ENCODE results near the gene C6orf132. TPM values are rescaled to one million over a fixed set of nuclear protein-coding genes. Genes with fewer than 3 reads are reported as not detected.

The C6orf132 gene
- total and polyA plus RNA-seq, 2 of the 8 experiments (the other 6 are each of a cell fraction or from before 2014, with no cell fraction given) = 31.5 to 64.0 TPM

DNA sequence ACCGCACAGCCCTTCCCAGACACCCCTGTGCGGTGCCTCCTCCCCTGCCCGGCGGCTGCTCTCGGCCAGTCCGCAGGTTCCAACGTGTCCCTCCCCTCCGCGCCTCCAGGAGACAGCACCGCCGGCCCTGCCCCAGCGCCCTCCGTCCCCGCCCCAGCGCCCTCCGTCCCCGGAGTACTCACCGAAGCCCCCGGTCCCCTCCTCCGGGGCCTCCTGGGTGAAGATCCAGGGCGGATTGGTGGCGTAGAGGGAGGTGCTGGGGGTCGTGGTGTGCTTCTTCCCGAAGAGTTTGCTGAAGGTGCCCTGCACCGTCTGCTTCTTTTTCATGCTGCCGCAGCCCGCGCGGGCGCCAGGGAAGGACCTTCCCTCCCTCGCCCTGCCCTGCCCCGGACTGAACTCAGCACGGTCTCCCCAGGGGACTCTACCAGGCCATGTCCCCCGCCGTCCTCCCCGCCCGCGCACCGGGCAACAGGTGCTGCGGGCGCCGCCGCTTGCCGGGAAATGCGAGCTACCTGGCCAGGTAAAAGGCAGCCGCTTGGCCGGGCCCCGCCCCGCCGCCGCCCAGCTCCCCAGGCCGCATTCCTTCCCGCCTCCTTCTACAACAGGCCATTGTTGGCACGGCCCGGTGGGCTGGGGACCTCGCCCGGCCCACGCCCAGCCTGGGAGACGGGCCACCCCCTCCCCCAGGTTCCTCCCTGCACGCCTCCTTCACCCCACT lies at the start of gene C6orf132 (continued):
- TF ChIP-seq CTBP2 (IDR thresholded peaks at IDR 0.05; ENCODE audit: borderline replicate concordance, insufficient read depth, insufficient read length, low read length) = no peak
- no peak for TF ChIP-seq ZNF274 (IDR thresholded peaks at IDR 0.05; ENCODE audit: borderline replicate concordance, extremely low read depth, low read length)
- TF ChIP-seq SIX5 (IDR thresholded peaks at IDR 0.05; ENCODE audit: low read depth, low read length) = no peak
- TF ChIP-seq, protein P1, sequence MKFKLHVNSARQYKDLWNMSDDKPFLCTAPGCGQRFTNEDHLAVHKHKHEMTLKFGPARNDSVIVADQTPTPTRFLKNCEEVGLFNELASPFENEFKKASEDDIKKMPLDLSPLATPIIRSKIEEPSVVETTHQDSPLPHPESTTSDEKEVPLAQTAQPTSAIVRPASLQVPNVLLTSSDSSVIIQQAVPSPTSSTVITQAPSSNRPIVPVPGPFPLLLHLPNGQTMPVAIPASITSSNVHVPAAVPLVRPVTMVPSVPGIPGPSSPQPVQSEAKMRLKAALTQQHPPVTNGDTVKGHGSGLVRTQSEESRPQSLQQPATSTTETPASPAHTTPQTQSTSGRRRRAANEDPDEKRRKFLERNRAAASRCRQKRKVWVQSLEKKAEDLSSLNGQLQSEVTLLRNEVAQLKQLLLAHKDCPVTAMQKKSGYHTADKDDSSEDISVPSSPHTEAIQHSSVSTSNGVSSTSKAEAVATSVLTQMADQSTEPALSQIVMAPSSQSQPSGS (IDR thresholded peaks at IDR 0.05; ENCODE audit: low read length) = no peak
- 0 out of 3 replicates have a peak, but pooled peaks of 1 of the 2 experiments have one; percentile 62 for TF ChIP-seq EP300 (IDR thresholded peaks at IDR 0.05; ENCODE audit: borderline replicate concordance in 1 of 2, low read depth in 2 of 2, low read length in 2 of 2)
- peak; percentile 62; the same call in 1 of the 2 replicates for TF ChIP-seq EGR1 (IDR thresholded peaks at IDR 0.05; ENCODE audit: borderline replicate concordance, low read depth, low read length)
- no peak for TF ChIP-seq GTF2F1 (IDR thresholded peaks at IDR 0.05; ENCODE audit: borderline replicate concordance, low read depth, low read length)
- TF ChIP-seq PHF8 (conservative IDR thresholded peaks at IDR 0.05; ENCODE audit: low read depth, low read length) = peak; percentile 85
- no peak for TF ChIP-seq CBX5 (IDR thresholded peaks at IDR 0.05; ENCODE audit: low read depth, low read length)
- no peak for TF ChIP-seq BRCA1 (IDR thresholded peaks at IDR 0.05; ENCODE audit: low read depth, low read length)
- no peak for TF ChIP-seq SP4 (IDR thresholded peaks at IDR 0.05; ENCODE audit: low read length)
- no peak for TF ChIP-seq POU5F1 (IDR thresholded peaks at IDR 0.05; ENCODE audit: low read depth, low read length)
- no peak for TF ChIP-seq EZH2 (IDR thresholded peaks at IDR 0.05; ENCODE audit: low read depth, low read length, severe bottlenecking)
- TF ChIP-seq, protein P2, sequence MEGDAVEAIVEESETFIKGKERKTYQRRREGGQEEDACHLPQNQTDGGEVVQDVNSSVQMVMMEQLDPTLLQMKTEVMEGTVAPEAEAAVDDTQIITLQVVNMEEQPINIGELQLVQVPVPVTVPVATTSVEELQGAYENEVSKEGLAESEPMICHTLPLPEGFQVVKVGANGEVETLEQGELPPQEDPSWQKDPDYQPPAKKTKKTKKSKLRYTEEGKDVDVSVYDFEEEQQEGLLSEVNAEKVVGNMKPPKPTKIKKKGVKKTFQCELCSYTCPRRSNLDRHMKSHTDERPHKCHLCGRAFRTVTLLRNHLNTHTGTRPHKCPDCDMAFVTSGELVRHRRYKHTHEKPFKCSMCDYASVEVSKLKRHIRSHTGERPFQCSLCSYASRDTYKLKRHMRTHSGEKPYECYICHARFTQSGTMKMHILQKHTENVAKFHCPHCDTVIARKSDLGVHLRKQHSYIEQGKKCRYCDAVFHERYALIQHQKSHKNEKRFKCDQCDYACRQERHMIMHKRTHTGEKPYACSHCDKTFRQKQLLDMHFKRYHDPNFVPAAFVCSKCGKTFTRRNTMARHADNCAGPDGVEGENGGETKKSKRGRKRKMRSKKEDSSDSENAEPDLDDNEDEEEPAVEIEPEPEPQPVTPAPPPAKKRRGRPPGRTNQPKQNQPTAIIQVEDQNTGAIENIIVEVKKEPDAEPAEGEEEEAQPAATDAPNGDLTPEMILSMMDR (IDR thresholded peaks at IDR 0.05; ENCODE audit: control extremely low read depth in 1 of 3, insufficient read depth in 1 of 3, low read depth in 1 of 3, low read length in 3 of 3) = no peak
- TF ChIP-seq POLR2A (IDR thresholded peaks at IDR 0.05; ENCODE audit: control extremely low read depth in 1 of 2, low read depth in 2 of 2, low read length in 2 of 2) = peak in 1 of 2 experiments; percentile 81; a peak in 2 of 3 replicates
- TF ChIP-seq HDAC2 (IDR thresholded peaks at IDR 0.05; ENCODE audit: borderline replicate concordance in 1 of 2, low read depth in 2 of 2, low read length in 2 of 2) = no peak
- TF ChIP-seq KDM4A (IDR thresholded peaks at IDR 0.05; ENCODE audit: low read depth, low read length, severe bottlenecking) = no peak
- no peak for TF ChIP-seq RNF2 (IDR thresholded peaks at IDR 0.05; ENCODE audit: borderline replicate concordance, low read depth, low read length, missing control alignments, poor library complexity, severe bottlenecking)
- no peak for TF ChIP-seq CHD2 (IDR thresholded peaks at IDR 0.05; ENCODE audit: low read length)

Data from H1 (cell line).